SJSA1 (cell line): ENCODE data around the gene ARHGEF17. TPM values are rescaled to one million over a fixed set of nuclear protein-coding genes. Genes with fewer than 3 reads are reported as not detected.

Experiments
- DNase-seq, 2 experiments: peaks; one replicate each; pipeline ENCODE4 v3.0.0-alpha.2; 2015 to 2020; ENCODE audit warnings: low spot score in 2 of 2, low read depth in 1 of 2
- H3K27ac ChIP-seq: fragments of 250-450 bp; sonication (Bioruptor Pico); 2 replicates; pipeline ENCODE4 v1.5.1; 2020; ENCODE audit warnings: mild to moderate bottlenecking, moderate library complexity
- H3K27me3 ChIP-seq: fragments of 250-450 bp; sonication (Bioruptor Pico); replicated peaks from 2 replicates; pipeline ENCODE4 v1.5.1; 2020; ENCODE audit warnings: mild to moderate bottlenecking, moderate library complexity
- H3K36me3 ChIP-seq: fragments of 250-450 bp; sonication (Bioruptor Pico); 2 replicates; pipeline ENCODE4 v1.5.1; 2020; ENCODE audit warnings: mild to moderate bottlenecking
- H3K4me1 ChIP-seq: fragments of 250-450 bp; sonication (Bioruptor Pico); replicated peaks from 2 replicates; pipeline ENCODE4 v1.6.1; 2021; ENCODE audit warnings: mild to moderate bottlenecking
- H3K4me3 ChIP-seq: fragments of 250-450 bp; sonication (Bioruptor Pico); 2 replicates; pipeline ENCODE4 v1.5.1; 2020; ENCODE audit warnings: mild to moderate bottlenecking
- H3K9me3 ChIP-seq: fragments of 250-450 bp; sonication (Bioruptor Pico); replicated peaks from 2 replicates; pipeline ENCODE4 v1.5.1; 2020; ENCODE audit warnings: mild to moderate bottlenecking
- total RNA-seq: library from RNA; depleted of rRNA; stranded (reverse); fragments of >200 nt; shearing (Covaris generic); gene quantifications from 2 replicates; pipeline ENCODE4 v1.2.3, GENCODE V29; 2014

ARHGEF17 gene
- total RNA-seq, 1 experiment from 2014 or later, result 14.6 TPM

DNA sequence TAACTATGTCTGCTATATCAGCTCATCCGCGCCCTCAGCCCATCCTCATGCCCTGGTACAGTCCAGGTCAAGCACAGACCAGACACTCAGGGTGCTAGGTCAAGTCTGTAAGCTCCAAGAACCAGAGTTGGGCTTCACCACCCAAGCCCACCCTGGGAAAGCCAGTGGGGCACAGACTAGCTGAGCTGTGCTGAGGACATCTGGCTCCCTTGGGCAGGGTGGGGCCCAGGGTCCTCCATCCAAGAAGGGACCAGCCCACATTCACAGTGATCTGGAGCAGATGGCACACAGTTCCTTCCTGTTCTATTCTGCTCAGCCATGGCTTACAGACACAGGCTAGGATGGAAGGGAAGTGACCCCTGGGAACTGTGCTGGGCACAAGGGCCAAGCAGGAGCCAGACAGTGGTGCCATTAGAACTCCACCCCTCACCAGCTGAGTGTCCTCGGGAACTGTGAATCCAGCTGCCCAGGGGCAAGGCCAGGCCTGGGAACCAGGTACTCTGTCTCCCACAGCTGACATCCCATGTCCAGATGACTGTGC, 26.8 kb upstream of the ARHGEF17 start:
- Histone ChIP-seq H3K9me3 (no peaks in the 10 kb centered on the region), H3K27me3 (no peaks in the 10 kb centered on the region), H3K36me3 (no peaks in the 10 kb centered on the region), H3K4me3 (no peak overlapping the region), H3K27ac (no peak overlapping the region), H3K4me1 (no peaks in the 10 kb centered on the region)
- DNase-seq, result no peak

DNA sequence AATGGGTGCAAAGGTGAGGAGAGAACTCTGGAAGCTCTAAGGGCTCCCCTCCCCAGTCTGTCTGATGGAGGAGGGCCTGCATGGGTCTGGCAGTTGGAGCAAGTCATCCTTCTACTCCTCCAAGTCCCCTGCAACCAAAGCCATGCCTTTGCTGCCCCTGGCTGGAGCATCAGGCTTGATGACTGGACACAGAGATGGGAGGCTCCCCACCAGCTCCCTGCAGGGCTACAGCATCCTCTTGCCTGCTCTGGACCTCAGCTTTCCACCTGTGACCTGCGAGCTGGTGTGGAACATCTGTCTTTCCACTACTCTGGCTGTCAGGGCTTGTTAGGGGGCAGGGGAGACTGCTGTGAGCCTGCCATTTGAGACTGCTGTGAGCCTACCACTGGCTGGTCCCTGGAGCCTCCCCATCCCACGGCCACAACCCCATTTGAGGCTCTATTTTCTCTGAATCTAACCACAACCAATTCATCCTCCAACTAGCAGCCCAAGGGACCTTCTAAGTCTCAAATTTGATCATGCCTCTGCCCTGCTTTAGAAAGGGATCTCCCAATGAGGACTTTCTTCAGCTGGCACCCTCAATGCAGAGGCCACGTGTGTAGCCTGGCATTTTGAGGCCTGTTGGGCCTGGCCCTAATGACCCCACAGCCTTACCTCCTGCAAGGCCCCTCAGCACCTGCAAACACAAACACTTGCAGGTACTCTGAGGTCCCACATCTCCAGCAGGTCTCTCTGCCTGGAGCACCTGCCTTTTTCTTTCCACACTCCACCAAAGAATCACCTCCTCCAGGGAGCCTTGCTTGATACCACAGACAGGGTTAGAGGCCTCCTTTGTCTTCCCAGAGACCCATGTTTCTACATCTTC, 26.0 kb upstream of the ARHGEF17 start:
- Histone ChIP-seq H3K27ac (no peak overlapping the region), H3K36me3 (no peaks in the 10 kb centered on the region)
- DNase-seq, result no peak

DNA sequence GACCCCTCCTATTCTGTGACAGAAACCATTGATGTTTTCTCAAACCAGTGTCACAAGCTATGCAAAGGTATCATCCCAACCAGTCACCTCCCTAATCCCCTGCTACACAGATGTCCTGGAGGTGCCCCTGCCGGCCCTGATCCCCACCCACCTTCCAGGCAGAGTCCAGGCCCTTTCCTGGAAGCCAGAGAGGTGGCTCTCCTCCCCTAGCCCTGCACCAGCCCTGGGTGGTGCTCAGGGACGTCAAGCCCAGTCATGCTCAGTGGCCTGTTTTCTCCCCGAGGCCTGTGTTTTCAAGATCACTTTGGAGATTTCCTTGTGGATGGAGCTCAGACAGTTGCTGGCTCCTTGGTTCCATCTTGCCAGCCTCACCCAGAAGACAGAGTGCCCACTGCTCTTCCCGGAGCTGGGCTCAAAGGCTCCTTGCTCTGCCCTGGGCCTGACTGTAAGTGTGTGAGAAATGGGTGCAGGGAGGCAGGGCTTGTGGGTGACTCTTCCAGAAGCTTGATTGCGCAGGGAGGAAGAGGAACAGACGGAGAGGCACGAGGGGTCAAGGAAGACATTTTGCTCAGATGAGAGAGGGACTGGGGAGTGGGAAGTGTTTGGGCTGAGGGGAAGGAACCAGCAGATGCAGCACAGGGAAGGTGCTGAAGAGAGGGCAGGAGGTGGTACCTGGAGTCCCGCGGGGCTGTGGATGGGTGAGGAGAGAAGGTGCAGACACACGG, 24.6 kb upstream of the ARHGEF17 start:
- H3K4me1 ChIP-seq, result peaks cover under 1% of the 10 kb centered on the region; the same call in 1 of the 2 replicates
- no peaks in the 10 kb centered on the region for H3K9me3 ChIP-seq
- no peaks in the 10 kb centered on the region for H3K36me3 ChIP-seq

More for the DNA sequence above, 26.0 kb upstream of the ARHGEF17 start:
- H3K4me3 ChIP-seq, result no peak overlapping the region
- H3K9me3 ChIP-seq, result no peaks in the 10 kb centered on the region
- H3K27me3 ChIP-seq, result no peaks in the 10 kb centered on the region
- H3K4me1 ChIP-seq, result no peaks in the 10 kb centered on the region

GRCh38 chr11:73284106-73284505, 24.0 kb upstream of the ARHGEF17 start:
- H3K9me3 ChIP-seq, result no peaks in the 10 kb centered on the region
- no peaks in the 10 kb centered on the region for H3K27me3 ChIP-seq
- peaks cover 7% of the 10 kb centered on the region for H3K4me1 ChIP-seq
- DNase-seq, result no peak
- no peaks in the 10 kb centered on the region for H3K36me3 ChIP-seq
- no peak overlapping the region for H3K27ac ChIP-seq
- H3K4me3 ChIP-seq, result no peak overlapping the region

More for the DNA sequence above, 24.6 kb upstream of the ARHGEF17 start:
- Histone ChIP-seq H3K27ac (no peak overlapping the region), H3K27me3 (no peaks in the 10 kb centered on the region), H3K4me3 (no peak overlapping the region)
- no peak for DNase-seq

DNA sequence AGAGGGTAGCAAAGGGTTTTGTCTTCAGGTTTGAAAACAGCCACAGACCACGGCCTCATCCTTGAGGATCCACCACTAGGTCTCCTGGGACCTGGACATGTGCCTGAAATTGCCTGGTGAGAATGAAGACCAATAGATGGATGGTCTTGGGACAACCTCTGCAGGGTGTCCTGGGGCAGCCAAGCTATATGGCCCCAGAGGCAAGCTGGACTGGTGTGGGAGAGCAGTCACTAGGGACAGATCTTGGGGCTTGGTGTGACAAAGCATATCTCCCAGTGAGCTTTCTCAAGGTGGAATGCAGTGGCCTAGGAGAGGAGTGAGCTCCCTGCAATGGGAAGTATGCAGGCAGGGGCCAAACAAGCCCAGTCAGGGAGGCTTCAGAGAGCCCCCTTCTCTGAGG, 22.4 kb upstream of the ARHGEF17 start:
- Histone ChIP-seq H3K4me1 (peaks cover 14% of the 10 kb centered on the region), H3K9me3 (no peaks in the 10 kb centered on the region), H3K27ac (no peak overlapping the region), H3K36me3 (no peaks in the 10 kb centered on the region), H3K4me3 (no peak overlapping the region), H3K27me3 (no peaks in the 10 kb centered on the region)
- no peak for DNase-seq

- H3K27me3 ChIP-seq, result no peaks in the 10 kb centered on the region
- no peaks in the 10 kb centered on the region for H3K36me3 ChIP-seq
- no peaks in the 10 kb centered on the region for H3K9me3 ChIP-seq
- H3K27ac ChIP-seq, result no peak overlapping the region
- H3K4me1 ChIP-seq, result peaks cover 14% of the 10 kb centered on the region
- DNase-seq, result no peak
- no peak overlapping the region for H3K4me3 ChIP-seq
Observed at GRCh38 chr11:73286240-73286810, 21.8 kb upstream of the ARHGEF17 start.

DNA sequence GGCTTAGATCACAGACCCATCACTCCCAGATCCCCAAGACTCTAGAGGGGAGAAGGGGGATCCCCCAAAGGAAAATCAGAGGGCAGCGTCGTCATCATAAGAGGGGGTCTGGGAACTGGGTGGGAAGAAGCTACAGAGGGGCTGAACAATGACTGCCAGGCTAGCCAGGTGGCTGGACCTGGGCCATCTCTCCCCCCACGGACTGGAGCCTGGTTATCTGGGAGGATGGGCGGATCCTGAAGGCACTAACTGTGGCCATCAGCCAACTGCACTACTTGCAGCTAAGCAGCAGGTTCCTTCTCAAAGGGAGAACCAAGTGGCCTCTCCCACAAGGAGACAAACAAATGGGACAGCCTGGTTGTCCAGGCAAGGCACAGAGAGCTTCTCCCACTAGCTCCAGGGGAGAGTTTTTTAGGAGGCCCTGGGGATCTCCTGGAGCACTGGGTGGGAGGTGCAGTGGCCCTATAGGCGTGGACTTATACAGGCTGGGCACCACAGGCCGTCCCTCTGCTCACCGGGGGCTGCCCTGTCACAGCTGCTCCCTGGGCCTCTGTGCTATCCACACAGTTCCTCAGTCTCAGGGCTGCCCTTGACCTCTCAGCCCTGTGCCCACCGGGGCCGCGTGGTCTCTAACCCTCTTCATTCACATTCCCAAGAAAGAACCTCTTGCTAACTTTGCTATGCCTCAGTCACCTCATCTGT, 20.5 kb upstream of the ARHGEF17 start:
- Histone ChIP-seq H3K9me3 (no peaks in the 10 kb centered on the region), H3K4me1 (peaks cover 14% of the 10 kb centered on the region), H3K36me3 (no peaks in the 10 kb centered on the region), H3K27me3 (no peaks in the 10 kb centered on the region), H3K4me3 (no peak overlapping the region), H3K27ac (no peak overlapping the region)
- no peak for DNase-seq

- H3K4me3 ChIP-seq, result no peak overlapping the region
- DNase-seq, result no peak
- no peaks in the 10 kb centered on the region for H3K27me3 ChIP-seq
- H3K36me3 ChIP-seq, result no peaks in the 10 kb centered on the region
- H3K27ac ChIP-seq, result peak overlapping the region; percentile 63; the same call in 1 of the 2 replicates
- H3K4me1 ChIP-seq, result peaks cover 14% of the 10 kb centered on the region
- H3K9me3 ChIP-seq, result no peaks in the 10 kb centered on the region
Observed at GRCh38 chr11:73288192-73288872, 19.7 kb upstream of the ARHGEF17 start.

DNA sequence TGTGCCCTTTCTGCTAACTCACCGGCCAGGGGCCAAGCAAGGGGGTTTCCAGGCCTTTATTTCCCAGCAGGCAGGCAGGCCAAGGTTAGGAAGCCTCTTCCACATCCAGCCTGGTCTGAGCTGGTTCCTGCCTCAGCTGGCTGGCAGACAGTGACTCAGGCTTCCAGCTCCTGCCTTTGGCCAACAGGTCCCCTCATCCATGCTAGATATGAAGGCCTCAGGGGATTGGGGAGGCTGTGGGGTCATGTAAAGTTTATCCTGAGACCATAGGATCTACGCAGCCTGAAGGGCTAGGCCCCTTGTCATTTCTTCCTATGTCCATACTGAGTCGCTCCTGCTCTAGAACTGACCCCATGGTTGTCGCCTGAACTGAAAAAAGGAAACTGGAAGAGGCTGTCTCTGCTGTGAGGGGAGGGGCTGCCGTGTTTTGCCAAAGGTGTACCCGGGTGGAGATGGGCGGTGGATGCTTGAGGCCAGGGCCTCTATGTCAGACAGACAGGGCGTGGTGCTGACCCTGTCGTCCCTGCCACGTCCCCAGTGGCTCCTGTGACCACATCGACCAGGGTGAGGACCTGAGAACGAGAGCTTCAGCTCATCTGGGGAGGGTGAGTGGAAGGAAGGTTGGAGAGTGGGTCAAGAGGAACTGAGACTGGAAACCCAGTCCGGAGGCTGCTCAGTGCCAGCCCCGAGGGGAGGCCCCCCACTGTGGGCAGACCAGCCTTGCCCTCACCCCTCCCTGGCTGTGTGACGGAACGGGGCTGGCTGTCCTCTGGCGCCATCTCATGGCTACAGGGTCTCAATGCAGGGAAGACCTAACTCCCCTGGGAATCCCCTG, 19.0 kb upstream of the ARHGEF17 start:
- Histone ChIP-seq H3K9me3 (no peaks in the 10 kb centered on the region), H3K4me1 (peaks cover 14% of the 10 kb centered on the region), H3K27ac (peak overlapping the region; percentile 63), H3K36me3 (no peaks in the 10 kb centered on the region), H3K4me3 (no peak overlapping the region), H3K27me3 (no peaks in the 10 kb centered on the region)
- peak; percentile 54 to 69 for DNase-seq

DNA sequence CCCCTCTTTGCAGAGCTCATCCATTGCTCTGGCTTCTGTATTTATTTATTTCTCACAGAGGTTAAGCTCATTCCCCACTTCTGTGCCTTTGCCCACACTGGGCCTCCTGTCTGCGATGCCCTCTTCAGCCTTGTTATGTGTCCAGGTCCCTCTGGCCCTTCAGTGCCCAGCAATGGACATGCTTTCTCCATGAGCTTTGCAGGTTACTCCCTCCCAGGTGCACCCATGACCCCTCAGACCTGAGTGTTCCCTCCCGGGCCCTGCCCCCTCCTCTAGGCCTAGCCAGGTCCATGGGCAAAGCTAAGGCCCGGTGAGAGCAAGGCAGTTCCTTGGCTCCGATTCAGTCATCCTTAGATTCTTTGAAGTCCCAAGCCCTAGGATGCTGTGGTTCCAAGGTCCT, 17.5 kb upstream of the ARHGEF17 start:
- H3K9me3 ChIP-seq, result no peaks in the 10 kb centered on the region
- DNase-seq, result no peak
- no peaks in the 10 kb centered on the region for H3K27me3 ChIP-seq
- no peaks in the 10 kb centered on the region for H3K36me3 ChIP-seq
- H3K4me3 ChIP-seq, result no peak overlapping the region
- H3K4me1 ChIP-seq, result peaks cover 20% of the 10 kb centered on the region
- H3K27ac ChIP-seq, result no peak overlapping the region

GRCh38 chr11:73291196-73291595, 16.9 kb upstream of the ARHGEF17 start:
- DNase-seq, result no peak

DNA sequence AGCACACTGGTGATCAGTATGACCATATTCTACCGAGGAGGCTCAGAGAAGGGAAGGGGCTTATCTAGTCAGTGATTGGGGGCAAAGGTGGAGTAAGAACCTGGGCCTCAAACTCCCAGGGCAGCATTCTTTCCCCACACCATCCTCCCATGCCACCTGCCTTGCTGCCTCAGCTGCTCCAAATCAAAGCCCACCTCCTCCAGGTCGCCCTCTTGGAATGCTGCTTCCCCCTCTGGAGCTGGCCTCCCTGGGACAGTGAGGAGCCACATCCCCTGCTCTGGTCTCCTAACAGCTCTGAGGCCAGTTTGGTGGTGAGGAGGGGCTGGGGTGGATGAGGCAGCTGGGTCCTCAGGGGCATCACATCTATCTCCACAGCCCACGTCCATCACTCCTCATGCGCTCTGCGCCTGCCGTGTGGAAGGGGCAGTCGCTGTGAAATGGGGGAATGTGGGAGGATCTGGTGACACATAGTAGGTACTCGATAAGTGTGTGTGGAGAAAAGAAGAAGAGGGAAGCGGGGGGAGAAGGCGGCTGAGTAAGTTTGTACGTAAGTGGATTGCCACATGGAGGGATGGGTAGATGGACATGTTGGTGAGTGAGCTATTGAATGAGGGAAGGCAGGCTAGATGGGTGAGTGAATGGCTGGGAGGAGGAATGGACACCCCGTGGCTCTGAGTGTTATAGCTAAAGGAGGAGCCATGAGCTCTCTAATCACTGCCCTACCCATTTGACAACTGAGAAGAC, 16.1 kb upstream of the ARHGEF17 start:
- Histone ChIP-seq H3K27ac (no peak overlapping the region), H3K4me1 (peaks cover 21% of the 10 kb centered on the region), H3K4me3 (no peak overlapping the region), H3K9me3 (no peaks in the 10 kb centered on the region), H3K36me3 (no peaks in the 10 kb centered on the region), H3K27me3 (no peaks in the 10 kb centered on the region)
- DNase-seq, result no peak

More at GRCh38 chr11:73291196-73291595, 16.9 kb upstream of the ARHGEF17 start:
- Histone ChIP-seq H3K36me3 (no peaks in the 10 kb centered on the region), H3K27me3 (no peaks in the 10 kb centered on the region), H3K4me1 (peaks cover 21% of the 10 kb centered on the region), H3K4me3 (no peak overlapping the region), H3K9me3 (no peaks in the 10 kb centered on the region), H3K27ac (no peak overlapping the region)
